Measurements from ENCODE around the gene SRF.

Gene SRF

GRCh38 chr6:43171707-43172103, 636 bp downstream of the SRF start:
- Histone ChIP-seq H3F3A (ENCODE audit: low read depth) (peaks cover 4% of the 10 kb centered on the region; the same call in 1 of the 2 replicates), H3K9me3 (ENCODE audit: insufficient read depth, low read depth, low read length) (no peaks in the 10 kb centered on the region), H3K79me2 (ENCODE audit: insufficient read depth, low read length) (peaks cover 47% of the 10 kb centered on the region), H2AFZ (ENCODE audit: low read length) (peak overlapping the region; percentile 11; the same call in 1 of the 2 replicates), H3K27me3 (ENCODE audit: insufficient read depth, low read length, poor library complexity, severe bottlenecking) (no peaks in the 10 kb centered on the region), H3K36me3 (ENCODE audit: insufficient read depth, low read length) (peaks cover 18% of the 10 kb centered on the region; the same call in 1 of the 2 replicates), H3K4me1 (ENCODE audit: insufficient read depth, low read length, poor library complexity, severe bottlenecking) (peaks cover 39% of the 10 kb centered on the region), H4K20me1 (ENCODE audit: insufficient read depth, low read length, poor library complexity, severe bottlenecking) (peaks cover 40% of the 10 kb centered on the region), H3K4me2 (ENCODE audit: low read depth, low read length, poor library complexity, severe bottlenecking) (peak overlapping the region; percentile 92), H3K9me2 (replicated peaks; ENCODE audit: low read depth, low read length) (no peaks in the 10 kb centered on the region), H3K4me3 (ENCODE audit: low read length, poor library complexity, severe bottlenecking) (peak overlapping the region; percentile 84), H3K9ac (ENCODE audit: low read depth, low read length, poor library complexity, severe bottlenecking) (peak overlapping the region; percentile 93)
- TF ChIP-seq EZH2phosphoT487 (IDR thresholded peaks at IDR 0.05; ENCODE audit: borderline replicate concordance) (no peak), CTCF (conservative IDR thresholded peaks at IDR 0.05; ENCODE audit: low read length) (no peak)

- peaks cover 44% of the 10 kb centered on the region for H4K20me1 ChIP-seq (ENCODE audit: insufficient read depth, low read length, poor library complexity, severe bottlenecking)
- peaks cover 22% of the 10 kb centered on the region; the same call in 1 of the 2 replicates for H3K36me3 ChIP-seq (ENCODE audit: insufficient read depth, low read length)
- H3K4me2 ChIP-seq (ENCODE audit: low read depth, low read length, poor library complexity, severe bottlenecking): peak overlapping the region; percentile 92
- peak overlapping the region; percentile 93 for H3K9ac ChIP-seq (ENCODE audit: low read depth, low read length, poor library complexity, severe bottlenecking)
- peaks cover 39% of the 10 kb centered on the region for H3K4me1 ChIP-seq (ENCODE audit: insufficient read depth, low read length, poor library complexity, severe bottlenecking)
- no peaks in the 10 kb centered on the region for H3K27me3 ChIP-seq (ENCODE audit: insufficient read depth, low read length, poor library complexity, severe bottlenecking)
- TF ChIP-seq EZH2phosphoT487 (IDR thresholded peaks at IDR 0.05; ENCODE audit: borderline replicate concordance): no peak
- TF ChIP-seq CTCF (conservative IDR thresholded peaks at IDR 0.05; ENCODE audit: low read length): no peak
- H3K9me3 ChIP-seq (ENCODE audit: insufficient read depth, low read depth, low read length): no peaks in the 10 kb centered on the region
- peak overlapping the region; percentile 84 for H3K4me3 ChIP-seq (ENCODE audit: low read length, poor library complexity, severe bottlenecking)
- H2AFZ ChIP-seq (ENCODE audit: low read length): no peak overlapping the region; the same call in 1 of the 2 replicates
- no peaks in the 10 kb centered on the region for H3K9me2 ChIP-seq (replicated peaks; ENCODE audit: low read depth, low read length)
- H3F3A ChIP-seq (ENCODE audit: low read depth): 0 out of 2 replicates have a peak, but pooled peaks cover 4% of the 10 kb centered on the region
- H3K79me2 ChIP-seq (ENCODE audit: insufficient read depth, low read length): peaks cover 51% of the 10 kb centered on the region
These were observed 1.3 kb downstream of the SRF start for GRCh38 chr6:43172104-43173007.

GRCh38 chr6:43173591-43174262, 2.7 kb downstream of the SRF start:
- H3K27me3 ChIP-seq (ENCODE audit: insufficient read depth, low read length, poor library complexity, severe bottlenecking): no peaks in the 10 kb centered on the region
- H3K9ac ChIP-seq (ENCODE audit: low read depth, low read length, poor library complexity, severe bottlenecking): peak overlapping the region; percentile 93
- H3K4me1 ChIP-seq (ENCODE audit: insufficient read depth, low read length, poor library complexity, severe bottlenecking): peaks cover 39% of the 10 kb centered on the region
- peaks cover 44% of the 10 kb centered on the region for H4K20me1 ChIP-seq (ENCODE audit: insufficient read depth, low read length, poor library complexity, severe bottlenecking)
- H3K9me3 ChIP-seq (ENCODE audit: insufficient read depth, low read depth, low read length): no peaks in the 10 kb centered on the region
- TF ChIP-seq CTCF (conservative IDR thresholded peaks at IDR 0.05; ENCODE audit: low read length): no peak
- TF ChIP-seq EZH2phosphoT487 (IDR thresholded peaks at IDR 0.05; ENCODE audit: borderline replicate concordance): no peak
- H3K4me2 ChIP-seq (ENCODE audit: low read depth, low read length, poor library complexity, severe bottlenecking): peak overlapping the region; percentile 92
- H3K79me2 ChIP-seq (ENCODE audit: insufficient read depth, low read length): peaks cover 55% of the 10 kb centered on the region
- H2AFZ ChIP-seq (ENCODE audit: low read length): no peak overlapping the region
- no peaks in the 10 kb centered on the region for H3K9me2 ChIP-seq (replicated peaks; ENCODE audit: low read depth, low read length)
- peak overlapping the region; percentile 84 for H3K4me3 ChIP-seq (ENCODE audit: low read length, poor library complexity, severe bottlenecking)
- 0 out of 2 replicates have a peak, but pooled peaks cover 4% of the 10 kb centered on the region for H3F3A ChIP-seq (ENCODE audit: low read depth)
- peaks cover 33% of the 10 kb centered on the region; the same call in 1 of the 2 replicates for H3K36me3 ChIP-seq (ENCODE audit: insufficient read depth, low read length)
